ENCODE results near the gene RBPMS2.

Gene RBPMS2

DNA sequence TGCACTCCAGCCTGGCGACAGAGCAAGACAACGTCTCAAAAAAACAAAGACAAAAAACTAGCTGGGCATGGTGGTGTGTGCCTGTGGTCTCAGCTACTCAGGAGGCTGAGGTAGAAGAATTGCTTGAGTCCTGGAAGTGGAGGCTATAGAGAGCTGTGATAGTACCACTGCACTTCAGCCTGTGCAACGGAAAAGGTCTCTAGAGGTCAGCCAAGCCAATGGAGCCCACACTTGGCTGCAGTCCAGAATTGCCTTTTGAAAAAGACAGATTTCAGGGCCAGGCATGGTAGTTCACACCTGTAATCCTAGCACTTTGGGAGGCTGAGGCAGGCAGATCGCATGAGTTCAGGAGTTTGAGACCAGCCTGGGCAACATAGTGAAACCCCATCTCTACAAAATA, 8.4 kb upstream of the RBPMS2 start:
- no peak for DNase-seq

DNA sequence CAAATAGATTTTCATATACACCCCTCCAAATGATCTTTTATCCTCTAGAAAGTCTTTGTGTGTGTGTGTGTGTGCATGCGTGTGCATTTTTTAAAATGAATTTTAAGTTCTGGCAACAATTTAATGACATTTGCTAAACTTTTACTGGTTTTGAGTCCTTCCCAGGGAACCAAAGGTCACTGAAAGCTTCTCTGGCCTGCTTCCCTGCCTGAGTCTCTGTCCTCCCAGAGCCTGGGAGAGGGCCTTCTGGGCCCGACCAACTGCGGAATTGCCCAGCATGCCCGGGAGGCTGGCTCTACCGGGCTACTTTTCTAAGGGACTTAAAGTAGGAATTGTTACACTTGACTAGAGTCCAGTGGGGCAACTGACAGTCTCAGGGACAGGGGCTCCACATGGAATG, 7.4 kb upstream of the RBPMS2 start:
- DNase-seq: no peak

DNA sequence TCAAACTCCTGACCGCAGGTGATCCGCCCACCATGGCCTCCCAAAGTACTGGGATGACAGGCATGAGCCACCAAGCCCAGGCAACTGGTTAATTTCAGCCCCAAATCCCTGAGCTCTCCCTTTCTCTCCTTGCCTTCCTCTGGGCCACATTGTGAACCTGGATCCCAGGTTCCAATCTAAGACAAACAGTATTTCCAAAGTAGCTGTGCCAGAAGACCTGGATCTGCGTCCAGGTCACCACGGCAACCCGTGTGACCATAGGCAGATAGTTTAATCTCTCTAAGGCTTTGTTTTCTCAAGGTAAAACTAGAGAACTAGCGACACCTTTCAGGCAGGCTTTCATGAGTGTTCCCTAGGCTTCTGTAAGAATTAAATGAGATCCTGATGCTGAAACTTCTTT, 5.9 kb upstream of the RBPMS2 start:
- no peak for DNase-seq

DNA sequence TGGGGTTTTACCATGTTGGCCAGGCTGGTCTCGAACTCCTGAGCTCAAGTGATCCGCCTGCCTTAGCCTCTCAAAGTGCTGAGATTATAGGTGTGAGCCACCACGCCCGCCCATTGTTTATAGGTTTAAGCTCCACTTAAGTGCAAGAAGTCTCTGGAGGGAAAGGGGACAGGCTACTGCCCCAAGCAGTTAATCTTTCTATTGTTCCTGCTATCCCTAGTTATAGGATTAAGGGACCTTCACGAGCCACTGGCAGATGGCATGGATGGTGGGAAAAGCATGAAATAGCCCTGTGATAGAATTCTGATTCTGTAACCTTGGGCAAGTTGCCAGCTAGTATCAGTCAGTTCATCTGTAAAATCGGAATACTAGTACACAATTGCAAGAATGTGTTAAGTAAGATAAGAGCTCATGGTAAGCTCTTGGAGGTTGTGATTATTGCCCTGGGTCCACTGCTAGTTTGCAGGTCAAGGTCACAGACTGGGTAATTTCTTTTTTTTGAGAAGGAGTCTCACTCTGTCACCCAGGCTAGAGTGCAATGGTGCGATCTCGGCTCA, 5.3 kb upstream of the RBPMS2 start:
- DNase-seq: no peak

DNA sequence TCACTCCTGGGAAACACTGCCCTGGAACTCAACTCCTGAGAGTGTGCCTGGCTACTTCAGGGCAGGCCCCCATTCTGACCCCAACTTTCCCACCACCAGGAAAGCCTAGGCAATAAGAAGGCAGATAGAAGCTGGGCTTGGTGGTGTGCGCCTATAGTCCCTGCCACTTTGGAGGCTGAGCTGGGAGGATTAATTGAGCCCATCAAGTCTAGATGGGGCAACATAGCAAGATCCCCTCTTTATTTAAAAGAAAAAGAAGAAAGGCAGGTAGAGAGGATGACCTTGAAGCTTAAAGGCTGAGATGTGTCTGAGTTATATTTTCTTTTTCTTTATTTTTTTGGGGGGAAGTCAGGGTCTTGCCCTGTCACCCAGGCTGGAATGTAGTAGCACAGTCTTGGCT, 4.2 kb upstream of the RBPMS2 start:
- DNase-seq: no peak

DNA sequence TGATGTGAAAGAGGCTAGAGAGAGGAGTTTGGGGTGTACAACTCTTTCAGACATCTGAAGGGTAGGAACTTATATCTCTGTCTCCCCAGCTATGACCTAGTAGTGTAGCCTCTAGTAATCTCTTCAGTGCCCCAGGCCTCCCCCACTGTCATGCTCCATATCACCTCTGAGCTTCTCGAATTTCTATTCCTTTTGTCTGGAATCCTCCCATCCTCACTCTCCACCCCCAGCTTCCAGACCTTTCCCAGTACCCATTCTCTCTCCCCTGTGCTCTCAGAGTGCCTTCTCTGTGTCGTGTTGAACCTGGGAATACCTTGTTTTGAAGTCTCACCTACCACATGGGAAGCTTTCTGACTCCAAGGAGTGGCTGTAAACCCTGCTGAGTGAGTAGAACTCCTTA, 3.6 kb upstream of the RBPMS2 start:
- no peak for DNase-seq

DNA sequence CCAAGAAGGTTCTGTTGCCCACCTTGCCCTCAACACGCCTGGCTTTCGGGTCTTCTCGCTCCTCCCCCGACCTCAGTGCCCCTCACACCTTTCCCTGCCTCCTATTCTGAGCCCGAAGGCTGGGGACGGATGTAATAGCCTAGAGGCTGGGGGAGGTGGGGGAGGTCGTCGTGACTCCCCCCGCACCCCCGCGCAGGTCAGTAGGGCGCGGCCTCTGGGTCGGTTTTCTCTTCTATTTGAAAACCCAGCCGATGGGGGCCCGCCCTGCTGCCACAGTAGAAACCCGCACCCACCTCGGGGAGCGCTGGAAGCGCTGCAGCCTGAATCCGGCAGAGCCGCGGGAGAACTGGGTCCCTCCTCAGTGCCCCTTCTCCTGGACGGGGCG, 1.0 kb upstream of the RBPMS2 start:
- DNase-seq: no peak

DNA sequence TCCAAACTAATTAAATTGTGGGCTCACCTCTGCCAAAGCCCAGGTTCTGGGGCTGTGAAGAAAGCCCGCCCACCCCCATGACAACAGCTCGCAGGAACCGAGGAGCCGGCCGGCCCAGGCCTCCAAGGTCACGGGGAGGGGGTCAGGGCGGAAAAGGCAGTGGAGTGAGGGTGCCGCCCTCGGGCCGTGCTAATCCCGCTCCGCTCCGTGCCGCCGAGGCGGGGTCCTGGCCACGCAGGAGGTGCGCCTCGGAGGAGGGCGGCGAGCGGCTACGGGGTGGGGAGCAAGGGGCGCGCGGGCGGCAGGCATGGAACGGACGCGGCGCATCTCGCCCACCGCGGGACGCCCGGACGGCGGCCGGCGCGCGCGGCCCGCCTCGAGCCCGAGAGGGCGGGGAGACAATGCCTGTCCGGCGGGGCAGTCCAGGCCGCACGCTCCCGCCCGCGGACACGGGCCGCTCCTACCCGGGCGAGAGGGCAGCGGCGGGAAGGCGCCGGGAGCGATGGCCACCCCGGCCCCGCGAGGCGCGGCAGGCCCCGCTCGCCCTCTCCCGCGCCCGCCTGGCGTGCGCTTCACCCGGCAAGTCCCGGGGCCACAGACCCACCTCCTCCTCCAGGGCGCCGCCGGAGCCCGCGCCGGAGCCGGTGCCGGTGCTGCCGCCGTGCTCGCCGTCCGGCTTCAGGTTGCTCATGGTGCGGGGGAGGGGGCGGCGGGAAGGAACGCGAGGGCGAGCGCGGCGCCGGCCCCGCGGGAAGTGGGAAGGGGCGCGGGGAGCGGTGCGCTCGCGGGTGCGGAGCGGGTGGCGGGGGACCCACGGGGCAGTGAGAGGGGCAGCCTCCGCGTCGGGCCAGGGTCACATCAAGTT, 528 bp downstream of the RBPMS2 start:
- no peak for DNase-seq

DNA sequence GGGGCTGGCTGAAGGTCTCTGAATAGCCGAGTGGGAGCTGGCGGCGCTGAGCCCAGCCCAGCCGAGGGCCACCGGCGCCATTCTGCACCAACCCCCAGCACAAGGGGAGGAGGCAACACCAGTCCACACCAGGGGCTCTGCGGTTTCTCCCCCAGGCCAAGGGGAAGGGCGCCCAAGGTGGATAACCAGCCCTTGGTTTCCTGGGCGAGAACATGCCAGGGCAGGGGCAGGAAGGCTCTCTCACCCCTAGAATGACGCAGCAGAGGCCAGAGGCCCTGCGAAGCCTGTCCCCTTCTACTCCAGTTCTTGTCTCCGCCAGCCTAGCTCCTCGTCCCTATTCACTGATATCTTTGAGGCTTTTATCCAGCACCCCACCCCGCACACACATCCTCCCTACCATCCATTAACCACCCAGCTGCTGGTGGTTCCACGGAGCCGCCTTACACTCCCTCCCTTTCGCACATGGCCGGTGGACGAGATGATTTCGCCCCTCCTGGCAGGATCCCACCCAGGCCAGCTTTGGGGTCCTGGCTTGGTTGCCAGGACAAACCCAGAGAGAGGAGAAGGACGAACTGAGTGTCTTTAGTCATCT, 1.3 kb downstream of the RBPMS2 start:
- no peak for DNase-seq

DNA sequence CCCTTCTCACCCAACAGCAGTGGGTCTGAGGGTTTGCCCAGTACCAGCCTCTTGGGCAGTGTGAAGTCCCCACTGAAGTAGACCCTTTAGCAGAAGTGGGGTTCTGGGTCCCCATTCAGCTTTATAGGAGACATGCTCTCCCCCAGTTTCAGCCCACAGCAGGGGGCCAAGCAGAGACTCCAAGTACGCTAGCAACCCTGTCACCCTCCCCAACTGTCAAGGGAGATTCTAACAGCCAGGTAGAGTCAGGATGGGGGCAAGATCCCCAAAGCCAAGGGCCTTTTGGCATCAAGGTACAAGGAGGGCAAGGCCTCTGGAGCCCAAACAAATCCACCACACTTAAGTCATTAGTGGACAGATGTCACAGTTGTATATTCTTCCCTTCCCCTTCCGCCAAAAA, 1.8 kb downstream of the RBPMS2 start:
- no peak for DNase-seq

DNA sequence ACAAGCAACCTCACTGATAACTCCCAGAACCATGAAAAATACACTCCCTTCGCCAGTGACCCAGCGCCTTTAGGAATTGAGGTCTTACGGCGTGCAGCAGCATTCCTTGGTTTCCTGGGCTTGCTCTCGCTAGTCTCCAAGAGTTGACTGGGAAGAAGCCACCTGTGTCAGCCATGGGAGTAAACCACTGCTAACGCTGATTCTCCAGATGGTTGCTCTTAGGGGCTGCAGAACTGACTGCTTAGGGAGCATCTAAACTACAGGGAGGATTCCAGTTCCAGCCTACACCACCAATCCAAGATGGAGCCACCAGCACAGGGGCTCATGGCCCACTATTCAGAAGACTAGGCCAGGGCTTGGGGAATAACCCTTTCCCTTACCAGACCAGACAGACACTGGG, 2.4 kb downstream of the RBPMS2 start:
- DNase-seq: no peak

DNA sequence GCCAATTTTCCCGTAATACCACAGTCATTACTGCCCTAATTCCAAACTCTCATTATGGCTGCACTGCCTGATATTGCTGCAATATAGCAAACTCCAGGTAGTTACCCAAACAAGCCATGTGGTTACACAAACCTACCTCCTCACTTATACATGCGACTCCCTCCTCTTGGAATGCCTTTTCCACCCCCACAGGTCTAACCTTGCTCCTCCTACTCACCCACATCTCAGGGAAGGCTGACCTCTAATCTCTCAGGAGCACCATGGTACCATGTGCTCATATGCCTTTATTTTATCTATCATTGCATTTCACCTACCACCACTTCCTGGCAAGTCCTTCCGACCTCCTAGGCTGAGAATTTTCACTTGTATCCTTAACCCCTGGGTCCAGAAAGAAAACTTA, 2.9 kb downstream of the RBPMS2 start:
- DNase-seq: no peak

DNA sequence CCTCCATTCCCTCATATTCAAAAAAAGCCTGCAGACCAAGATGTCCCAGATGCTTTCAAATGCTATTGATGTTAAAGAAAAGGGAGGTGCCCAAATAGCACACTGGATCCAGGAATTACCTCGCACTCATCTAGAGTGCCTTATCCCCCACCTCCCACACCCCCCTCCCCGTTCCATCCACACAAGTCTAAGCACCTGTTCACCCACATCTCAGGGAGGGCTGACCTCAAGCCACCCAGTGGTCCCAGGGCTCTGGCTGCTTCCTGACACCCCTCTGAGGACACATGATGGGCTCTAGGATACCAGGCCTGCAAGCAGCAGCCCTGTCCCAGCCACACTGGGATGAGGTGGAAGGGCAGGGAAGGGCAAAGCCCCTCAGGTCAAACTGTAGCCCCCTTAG, 4.8 kb downstream of the RBPMS2 start:
- no peak for DNase-seq

DNA sequence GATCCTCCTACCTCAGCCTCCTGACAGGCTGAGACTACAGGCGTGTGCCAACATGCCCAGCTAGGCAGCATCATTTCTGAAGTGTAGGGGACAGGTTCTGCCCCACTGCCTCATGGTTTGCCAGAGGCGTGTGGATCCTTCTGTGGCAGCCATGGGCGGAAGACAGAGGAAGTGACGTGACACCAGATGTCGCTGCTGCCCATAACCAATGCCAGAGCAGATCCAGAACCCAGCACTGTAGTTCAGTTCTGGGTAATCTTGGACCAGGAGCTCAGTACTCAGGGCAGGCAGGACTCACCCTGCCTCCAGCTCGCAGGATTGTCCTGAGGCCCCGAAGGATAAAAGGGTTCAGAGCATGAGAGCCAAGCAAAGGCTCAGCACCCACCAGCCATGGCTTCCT, 8.2 kb downstream of the RBPMS2 start:
- DNase-seq: no peak

DNA sequence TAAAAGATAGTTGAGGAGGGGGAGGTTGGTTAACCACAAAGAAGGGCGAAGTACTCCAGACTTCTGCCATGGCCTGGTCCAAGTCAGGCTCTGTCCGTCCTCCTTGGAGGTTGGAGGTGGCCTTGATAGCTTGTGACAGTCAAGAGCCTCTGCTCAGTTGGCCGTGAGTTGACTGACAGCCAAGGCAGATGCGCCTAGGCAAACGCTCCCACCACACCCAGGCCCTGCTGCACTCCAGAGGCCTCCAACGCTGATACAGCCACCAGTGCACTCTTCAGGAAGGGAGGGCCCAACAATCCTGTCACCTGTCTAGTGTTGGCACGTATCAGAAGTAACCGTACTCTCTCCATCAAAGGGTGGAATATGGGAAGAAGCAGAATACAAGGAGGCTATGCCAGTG, 9.3 kb downstream of the RBPMS2 start:
- no peak for DNase-seq

DNA sequence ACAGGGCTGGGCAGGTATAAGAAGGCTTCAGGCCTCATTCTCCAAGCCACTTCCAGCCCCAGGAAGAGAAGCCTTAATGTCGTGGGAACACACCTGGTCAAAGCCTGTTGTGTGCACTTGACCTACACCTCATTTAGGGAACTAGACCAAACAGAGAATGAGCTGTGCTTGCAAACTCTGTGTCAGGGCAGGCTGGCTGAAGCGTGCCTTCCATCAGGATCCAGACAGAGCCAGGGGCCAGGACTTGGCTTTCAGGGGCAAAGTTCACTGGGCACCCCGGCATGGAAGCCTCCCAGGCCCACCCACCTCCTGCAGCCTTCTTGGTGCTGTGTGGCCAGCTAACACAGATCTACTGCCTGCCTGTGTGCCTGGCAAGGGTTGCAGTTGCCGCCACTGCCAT, 11.5 kb downstream of the RBPMS2 start:
- no peak for DNase-seq

DNA sequence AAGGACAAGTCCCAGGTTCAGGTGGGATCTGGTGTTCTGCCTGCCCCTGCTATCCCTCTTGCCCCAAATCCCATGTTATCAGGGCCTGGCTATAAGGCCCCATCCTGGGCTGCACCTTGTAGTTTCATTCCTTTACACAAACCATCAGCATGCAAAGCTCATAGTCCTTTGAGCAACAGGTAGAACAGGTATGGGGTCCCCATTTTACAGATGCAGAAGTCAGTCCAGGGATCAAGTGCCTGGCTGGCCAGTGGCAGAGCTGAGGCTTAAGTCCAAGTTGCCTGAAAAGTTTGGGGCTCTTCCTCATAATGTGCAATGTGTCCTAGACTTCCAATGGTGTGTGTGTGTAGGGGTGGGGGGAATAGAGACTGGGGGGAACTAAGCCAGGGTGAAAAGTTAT, 11.9 kb downstream of the RBPMS2 start:
- DNase-seq: no peak

DNA sequence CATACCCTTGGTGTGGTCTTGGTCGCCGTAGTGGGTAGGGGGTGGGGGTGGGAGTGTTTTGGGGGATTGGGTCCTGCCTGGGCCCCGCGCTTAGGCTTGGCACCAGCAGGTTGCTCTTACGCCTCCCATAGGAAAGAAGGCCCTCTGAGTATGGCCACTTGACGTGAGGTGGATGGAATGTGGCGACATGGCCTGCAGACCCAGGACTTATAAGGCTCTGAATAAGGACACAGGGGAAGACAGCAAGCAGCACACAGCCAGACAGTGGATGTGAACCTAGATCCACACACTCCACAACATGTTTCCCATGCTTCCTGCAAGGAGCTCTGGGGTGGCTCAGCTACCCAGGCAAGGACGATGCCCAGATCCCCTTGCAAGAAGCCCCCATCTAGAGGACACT, 12.4 kb downstream of the RBPMS2 start:
- no peak for DNase-seq

DNA sequence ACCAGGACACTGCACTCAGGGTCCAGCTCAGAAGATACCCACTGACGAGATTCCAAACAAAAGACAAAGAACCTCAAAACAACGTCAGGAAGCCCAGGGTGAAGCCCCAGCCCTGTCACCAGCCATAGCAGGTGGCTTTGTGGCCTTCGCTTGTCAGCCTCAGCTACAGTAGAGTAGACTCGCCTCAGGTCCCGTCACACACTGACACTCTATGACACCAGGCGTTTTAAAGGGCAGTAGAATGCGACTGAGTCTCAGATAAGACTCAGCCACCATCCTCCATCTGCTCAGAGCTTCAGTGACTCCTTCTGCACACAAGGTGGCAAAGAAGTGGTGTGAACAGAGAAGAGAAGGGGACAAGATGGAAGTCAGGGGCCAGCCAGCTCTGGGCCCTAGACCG, 12.8 kb downstream of the RBPMS2 start:
- no peak for DNase-seq

DNA sequence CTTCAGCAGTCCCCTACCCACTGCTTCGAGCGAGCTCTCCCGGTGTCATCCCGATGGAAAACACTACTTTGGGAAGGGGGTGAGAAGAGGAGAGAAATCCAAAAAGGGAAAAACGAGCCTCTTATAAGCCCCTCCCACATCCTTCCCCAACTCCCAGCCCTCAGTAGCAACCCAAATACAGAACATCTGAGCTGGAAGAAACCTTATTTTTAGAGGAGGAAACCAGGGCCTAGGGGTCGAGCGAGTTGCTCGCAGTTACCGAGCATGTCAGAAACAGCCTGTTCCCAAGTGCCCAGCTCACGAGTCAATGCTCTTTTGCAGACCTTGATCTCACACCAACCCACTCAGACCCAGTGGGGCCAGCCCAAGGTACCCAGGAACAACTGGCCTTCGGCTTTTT, 14.2 kb downstream of the RBPMS2 start:
- no peak for DNase-seq

DNA sequence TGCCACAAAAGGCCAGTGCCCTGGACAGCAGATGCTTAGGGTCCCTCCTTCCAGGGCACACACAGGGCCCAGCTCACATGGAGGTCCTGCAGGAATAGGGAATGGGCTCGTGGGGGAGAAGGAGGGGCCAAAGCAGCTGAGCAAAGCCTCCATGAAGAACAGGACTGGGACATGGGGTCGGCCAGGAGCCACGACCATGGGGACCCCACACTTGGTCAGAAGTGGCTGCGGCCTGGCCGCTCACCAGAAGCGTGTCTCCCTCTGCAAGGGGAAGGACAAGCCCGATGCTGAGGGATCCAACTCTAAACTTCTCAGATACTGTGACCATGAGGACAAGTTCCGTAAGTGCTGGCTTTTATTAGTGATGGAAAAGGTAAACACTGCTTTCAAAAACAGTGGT, 15.3 kb downstream of the RBPMS2 start:
- no peak for DNase-seq

DNA sequence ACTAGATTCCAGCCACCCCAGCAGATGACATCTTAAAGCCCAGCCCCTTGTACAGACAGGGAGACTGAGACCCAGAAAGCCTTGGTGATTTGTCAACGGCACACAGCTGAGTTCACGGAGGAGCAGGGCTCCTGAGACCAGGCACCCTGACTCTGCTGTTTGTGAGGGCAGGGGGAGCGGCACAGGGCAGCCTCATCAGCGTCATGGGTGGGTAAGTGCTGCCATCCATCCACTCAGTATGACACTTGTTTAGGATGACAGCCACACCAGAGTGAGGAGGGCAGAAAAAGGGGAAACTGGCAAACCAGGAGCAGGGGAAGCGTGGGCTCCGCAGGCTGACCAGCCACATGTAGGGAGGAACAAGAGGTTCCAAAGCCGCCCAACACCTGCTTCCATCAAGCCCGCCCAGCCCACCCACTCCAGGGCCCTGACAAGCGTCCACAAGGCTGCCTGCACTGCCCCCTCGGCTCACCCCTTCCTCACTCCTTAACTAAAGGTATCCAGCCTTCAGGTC, 19.9 kb downstream of the RBPMS2 start:
- DNase-seq: no peak

Measured in hypothalamus (tissue), 51 donors.